Loucy (cell line): Measurements from ENCODE around the gene VSTM1.

ENCODE experiments used
- CTCF ChIP-seq: fragments of 200-600 bp; sonication (generic); conservative IDR thresholded peaks from 2 replicates; pipeline ENCODE4 v1.5.1; 2014; ENCODE audit warnings: mild to moderate bottlenecking, antibody characterized with exemption, low read length
- EZH2phosphoT487 ChIP-seq: fragments of 200-600 bp; IDR thresholded peaks from 2 replicates; pipeline ENCODE4 v1.6.1; 2018; ENCODE audit warnings: antibody characterized with exemption, mild to moderate bottlenecking, moderate library complexity, borderline replicate concordance

DNA sequence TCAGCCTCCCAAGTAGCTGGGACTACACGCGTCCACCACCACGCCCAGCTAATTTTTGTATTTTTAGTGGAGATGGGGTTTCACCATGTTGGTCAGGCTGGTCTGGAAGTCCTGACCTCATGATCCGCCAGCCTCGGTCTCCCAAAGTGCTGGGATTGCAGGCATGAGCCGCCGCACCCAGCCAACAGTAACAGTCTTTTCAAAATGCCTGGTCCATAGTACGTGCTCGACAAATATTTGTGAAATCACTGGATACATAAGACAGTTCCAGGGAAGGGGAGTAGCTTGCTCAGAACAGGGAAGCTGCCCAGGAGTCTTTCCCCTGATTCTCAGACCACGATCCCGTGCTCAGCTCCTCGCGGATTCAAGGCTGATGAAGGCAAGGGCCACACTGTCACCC lies 41.8 kb downstream of the VSTM1 start:
- TF ChIP-seq CTCF (no peak), EZH2phosphoT487 (no peak)
